Measurements from ENCODE around the gene NOVA2.

- no peak for TF ChIP-seq EZH2phosphoT487 (IDR thresholded peaks at IDR 0.05; ENCODE audit: borderline replicate concordance, low read length)
- no peak for TF ChIP-seq CTCF (conservative IDR thresholded peaks at IDR 0.05; ENCODE audit: low read depth, low read length)
- no peak for TF ChIP-seq EZH2 (IDR thresholded peaks at IDR 0.05; ENCODE audit: low read length, unreplicated experiment)
Observed at GRCh38 chr19:45958769-45959516, 14.7 kb downstream of the NOVA2 start.
